SK-N-SH (cell line): ENCODE results near the gene MCF2L. TPM values are rescaled to one million over a fixed set of nuclear protein-coding genes. Genes with fewer than 3 reads are reported as not detected.

Experiments
- CTCF ChIA-PET: fragments of 300-600, 350-600 bp; formaldehyde crosslinking; extraction: SDS; loops from one replicate; lab custom pipeline; 2021; lab: Yijun Ruan, JAX
- POLR2A ChIA-PET: fragments of 350-600 bp; sonication (Branson Sonifier 250); formaldehyde crosslinking; extraction: SDS; loops from one replicate; lab custom pipeline; 2020; ENCODE audit warnings: antibody characterized with exemption, inconsistent platforms; lab: Yijun Ruan, JAX
- DNase-seq: peaks from one replicate; pipeline ENCODE4 v3.0.0; 2012
- H2AFZ ChIP-seq: fragments of 200-600 bp; sonication (generic); 2 replicates; pipeline ENCODE4 v1.8.1; 2016; ENCODE audit warnings: antibody characterized with exemption, mild to moderate bottlenecking, low read depth
- H3F3A ChIP-seq: fragments of 200-600 bp; sonication (generic); replicated peaks from 2 replicates; pipeline ENCODE3; 2016; ENCODE audit warnings: antibody characterized with exemption, mild to moderate bottlenecking; ENCODE audit not compliant: insufficient read depth
- H3K27ac ChIP-seq, 2 experiments: fragments of 200-500 bp in 1 of 2; fragments of 200-600 bp in 1 of 2; sonication (Bioruptor generic) in 1 of 2; sonication (generic), shearing (Covaris generic) in 1 of 2; 2 replicates each; pipeline versions ENCODE4 v1.5.1 to v1.6.1; 2014 to 2016; ENCODE audit warnings: low read depth in 2 of 2, inconsistent platforms in 1 of 2, low read length in 1 of 2, mild to moderate bottlenecking in 1 of 2, mixed read lengths in 1 of 2
- H3K27me3 ChIP-seq: fragments of 200-600 bp; sonication (generic), shearing (Covaris generic); 2 replicates; pipeline ENCODE4 v1.6.1; 2016; ENCODE audit warnings: mixed run types; ENCODE audit not compliant: insufficient read depth
- H3K36me3 ChIP-seq, 2 experiments: fragments of 200-500 bp in 1 of 2; fragments of 200-600 bp in 1 of 2; sonication (Bioruptor generic) in 1 of 2; sonication (generic) in 1 of 2; replicated peaks in 1 of 2; 2 replicates each; pipeline versions ENCODE3 to v1.5.1; 2014 to 2016; ENCODE audit warnings: low read length in 1 of 2, mild to moderate bottlenecking in 1 of 2; ENCODE audit not compliant: insufficient read depth in 2 of 2, control insufficient read depth in 1 of 2
- H3K4me1 ChIP-seq, 2 experiments: fragments of 200-500 bp in 1 of 2; fragments of 200-600 bp in 1 of 2; sonication (Bioruptor generic) in 1 of 2; sonication (generic), shearing (Covaris generic) in 1 of 2; 2 replicates each; pipeline versions ENCODE4 v1.5.1 to v1.6.1; 2014 to 2016; ENCODE audit warnings: low read depth in 1 of 2, low read length in 1 of 2, mixed run types in 1 of 2; ENCODE audit not compliant: insufficient read depth in 2 of 2, control insufficient read depth in 1 of 2
- H3K4me2 ChIP-seq: fragments of 200-600 bp; sonication (generic), shearing (Covaris generic); 2 replicates; pipeline ENCODE4 v1.6.1; 2017; ENCODE audit warnings: mixed run types
- H3K4me3 ChIP-seq, 2 experiments: fragments of 200-500 bp in 1 of 2; fragments of 200-600 bp in 1 of 2; sonication (Bioruptor generic) in 1 of 2; sonication (generic), shearing (Covaris generic) in 1 of 2; 2 replicates each; pipeline versions ENCODE4 v1.5.1 to v1.8.1; 2014 to 2016; ENCODE audit warnings: low read depth in 2 of 2, inconsistent platforms in 1 of 2, low read length in 1 of 2, mild to moderate bottlenecking in 1 of 2, mixed read lengths in 1 of 2, moderate library complexity in 1 of 2
- H3K79me2 ChIP-seq: fragments of 200-600 bp; sonication (generic); 2 replicates; pipeline ENCODE4 v1.8.1; 2017; ENCODE audit warnings: mild to moderate bottlenecking; ENCODE audit not compliant: insufficient read depth
- H3K9ac ChIP-seq: fragments of 200-600 bp; sonication (generic); 2 replicates; pipeline ENCODE4 v1.6.1; 2017; ENCODE audit warnings: mixed run types
- H3K9me2 ChIP-seq: fragments of 200-600 bp; sonication (generic); 2 replicates; pipeline ENCODE4 v1.6.1; 2017; ENCODE audit warnings: mixed run types
- H3K9me3 ChIP-seq: fragments of 200-600 bp; sonication (generic); 2 replicates; pipeline ENCODE4 v1.6.1; 2017; ENCODE audit warnings: mixed run types, mild to moderate bottlenecking, moderate library complexity
- H4K20me1 ChIP-seq: fragments of 200-600 bp; sonication (generic); 2 replicates; pipeline ENCODE4 v1.6.1; 2017; ENCODE audit warnings: mild to moderate bottlenecking, mixed run types; ENCODE audit not compliant: insufficient read depth
- CTCF ChIP-seq: fragments of 200-600 bp; sonication (generic); IDR thresholded peaks from 2 replicates; pipeline ENCODE4 v1.6.1; 2017; ENCODE audit warnings: antibody characterized with exemption, mild to moderate bottlenecking, moderate library complexity
- FOSL2 ChIP-seq: IDR thresholded peaks from 2 replicates; pipeline ENCODE4 v1.4.0; 2012; ENCODE audit warnings: low read depth, mild to moderate bottlenecking, moderate library complexity, borderline replicate concordance
- NRF1 ChIP-seq: IDR thresholded peaks from 2 replicates; pipeline ENCODE4 v1.6.1; 2012; ENCODE audit warnings: low read depth, mild to moderate bottlenecking, low read length
- SIN3A ChIP-seq: IDR thresholded peaks from 2 replicates; pipeline ENCODE4 v1.6.1; 2012; ENCODE audit warnings: low read depth, mild to moderate bottlenecking, low read length, moderate library complexity, borderline replicate concordance
- WGBS: methylation state at CpG from one replicate; pipeline ENCODE4 v1.1.6; 2017; ENCODE audit warnings: low lambda C conversion rate; 5-methylcytosine and 5-hydroxymethylcytosine counted together
- polyA plus RNA-seq, 3 experiments: library from polyadenylated mRNA; depleted of rRNA; stranded (reverse); fragments of >200 nt; gene quantifications; 2 replicates each; pipeline ENCODE4 v1.2.3, GENCODE V29; 2012

The MCF2L gene
- polyA plus RNA-seq, 1 of the 3 experiments (the other 2 are of a cell fraction) = 0.56 TPM

DNA sequence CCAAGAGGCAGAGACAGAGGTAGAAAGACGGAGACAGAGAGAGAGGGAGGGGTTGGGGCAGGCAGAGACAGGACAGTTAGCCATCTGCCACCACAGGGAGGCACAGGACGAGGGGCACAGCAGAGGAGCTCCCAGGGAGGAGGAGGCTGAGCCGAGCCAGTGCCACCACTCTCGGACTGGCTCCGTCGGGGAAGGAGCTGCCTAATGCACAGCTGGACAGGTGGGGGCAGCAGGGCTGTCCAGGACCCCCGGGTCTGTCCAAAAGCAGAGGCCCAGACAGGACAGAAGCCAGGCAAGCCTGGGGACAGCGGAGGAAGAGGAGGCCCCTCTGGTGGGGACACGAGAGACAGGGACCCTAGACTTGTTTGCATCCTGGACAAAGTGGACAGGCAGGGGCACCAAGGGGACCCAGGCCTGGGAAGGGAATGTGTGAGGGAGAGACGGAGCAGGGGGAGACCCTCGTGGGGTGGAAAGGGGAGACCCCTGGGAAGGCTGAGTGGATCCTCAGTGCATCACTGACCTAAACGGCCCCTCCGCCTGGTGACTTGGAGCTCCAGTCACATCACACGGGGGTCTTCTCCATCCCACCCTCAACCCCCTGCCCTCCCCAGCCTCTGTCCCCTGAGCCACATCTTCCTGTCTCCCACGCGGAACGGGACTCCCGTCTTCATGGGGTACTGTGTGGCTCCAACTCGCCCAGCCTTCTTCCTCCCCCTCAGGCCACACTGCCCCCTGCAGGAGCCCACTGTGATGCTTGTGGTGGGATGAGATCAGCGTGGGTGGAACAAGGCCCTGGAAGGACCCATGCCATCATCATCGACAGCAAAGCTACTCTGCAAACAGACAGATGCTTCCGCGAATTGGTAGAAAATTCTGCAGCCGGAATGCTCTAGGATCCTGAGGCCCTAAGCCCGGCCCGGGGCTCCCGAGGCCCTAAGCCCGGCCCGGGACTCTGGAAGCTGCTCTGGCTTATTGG lies 154.5 kb downstream of the MCF2L start:
- H3K9me3 ChIP-seq = no peaks in the 10 kb centered on the region
- POLR2A ChIA-PET = interaction anchor here (0.9 to 1.1 kb wide), 2 partner anchors 30 to 85 kb away, joined by 3 read pairs; partner anchors contain the start of genes CUL4A and PCID2
- no peaks in the 10 kb centered on the region for H4K20me1 ChIP-seq
- no peak overlapping the region for H3K9ac ChIP-seq
- no peaks in the 10 kb centered on the region for H3K36me3 ChIP-seq
- H3K27me3 ChIP-seq = no peaks in the 10 kb centered on the region
- H3K4me3 ChIP-seq = peak overlapping the region in 1 of 2 experiments; percentile 44; a peak in 2 of 4 replicates
- no peak overlapping the region; the same call in 1 of the 2 replicates for H2AFZ ChIP-seq
- DNase-seq = peak; percentile 69
- TF ChIP-seq CTCF = peak; percentile 26
- TF ChIP-seq SIN3A = no peak
- CTCF ChIA-PET = interaction anchor here (0.7 to 1.6 kb wide), 6 partner anchors 9 to 191 kb away, joined by 3 to 7 read pairs (median 3); partner anchors contain the start of gene CUL4A
- 82% methylated on average over 24 of the region's 29 CpGs for WGBS
- peak overlapping the region; percentile 62; the same call in 1 of the 2 replicates for H3K4me2 ChIP-seq
- peak overlapping the region in 1 of 2 experiments; percentile 75; a peak in 2 of 4 replicates for H3K27ac ChIP-seq
- H3K9me2 ChIP-seq = no peaks in the 10 kb centered on the region
- H3K79me2 ChIP-seq = no peaks in the 10 kb centered on the region
- H3F3A ChIP-seq = no peaks in the 10 kb centered on the region
- peaks cover 0 to 24% of the 10 kb centered on the region in 2 experiments; a peak in 1 of 4 replicates for H3K4me1 ChIP-seq

GRCh38 chr13:113124211-113124970 lies 155.4 kb downstream of the MCF2L start:
- H3K4me3 ChIP-seq = no peak overlapping the region
- ChIA-PET POLR2A (no interaction called here), CTCF (interaction anchor here (1.1 to 1.6 kb wide), 4 partner anchors 10 to 192 kb away, joined by 3 to 4 read pairs (median 4); partner anchors contain the start of gene CUL4A)
- no peaks in the 10 kb centered on the region for H3K36me3 ChIP-seq
- DNase-seq = no peak
- no peak overlapping the region for H3K9ac ChIP-seq
- no peak overlapping the region for H2AFZ ChIP-seq
- no peaks in the 10 kb centered on the region for H3K9me3 ChIP-seq
- no peak overlapping the region; a peak in 1 of 4 replicates for H3K27ac ChIP-seq
- no peaks in the 10 kb centered on the region for H3F3A ChIP-seq
- H3K9me2 ChIP-seq = no peaks in the 10 kb centered on the region
- H4K20me1 ChIP-seq = no peaks in the 10 kb centered on the region
- no peak overlapping the region for H3K4me2 ChIP-seq
- WGBS = 83% methylated on average over 11 of the region's 19 CpGs
- H3K4me1 ChIP-seq = peaks cover 0 to 24% of the 10 kb centered on the region in 2 experiments; a peak in 1 of 4 replicates
- no peaks in the 10 kb centered on the region for H3K27me3 ChIP-seq
- no peaks in the 10 kb centered on the region for H3K79me2 ChIP-seq
- TF ChIP-seq FOSL2 (no peak), NRF1 (no peak)
- TF ChIP-seq, all 33 proteins: peak for 0
